ENCODE results near the gene GORAB.

- TF ChIP-seq, protein P1, sequence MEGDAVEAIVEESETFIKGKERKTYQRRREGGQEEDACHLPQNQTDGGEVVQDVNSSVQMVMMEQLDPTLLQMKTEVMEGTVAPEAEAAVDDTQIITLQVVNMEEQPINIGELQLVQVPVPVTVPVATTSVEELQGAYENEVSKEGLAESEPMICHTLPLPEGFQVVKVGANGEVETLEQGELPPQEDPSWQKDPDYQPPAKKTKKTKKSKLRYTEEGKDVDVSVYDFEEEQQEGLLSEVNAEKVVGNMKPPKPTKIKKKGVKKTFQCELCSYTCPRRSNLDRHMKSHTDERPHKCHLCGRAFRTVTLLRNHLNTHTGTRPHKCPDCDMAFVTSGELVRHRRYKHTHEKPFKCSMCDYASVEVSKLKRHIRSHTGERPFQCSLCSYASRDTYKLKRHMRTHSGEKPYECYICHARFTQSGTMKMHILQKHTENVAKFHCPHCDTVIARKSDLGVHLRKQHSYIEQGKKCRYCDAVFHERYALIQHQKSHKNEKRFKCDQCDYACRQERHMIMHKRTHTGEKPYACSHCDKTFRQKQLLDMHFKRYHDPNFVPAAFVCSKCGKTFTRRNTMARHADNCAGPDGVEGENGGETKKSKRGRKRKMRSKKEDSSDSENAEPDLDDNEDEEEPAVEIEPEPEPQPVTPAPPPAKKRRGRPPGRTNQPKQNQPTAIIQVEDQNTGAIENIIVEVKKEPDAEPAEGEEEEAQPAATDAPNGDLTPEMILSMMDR (IDR thresholded peaks at IDR 0.05; ENCODE audit: insufficient read depth, low read length, poor library complexity, severe bottlenecking): no peak
- TF ChIP-seq EZH2phosphoT487 (conservative IDR thresholded peaks at IDR 0.05; ENCODE audit: low read length): no peak
These were observed 48.9 kb upstream of the GORAB start for GRCh38 chr1:170483051-170483450.

All from SU-DHL-6 (cell line).